Common myeloid progenitor, CD34-positive (primary cell): Measurements from ENCODE around the gene PPP1R36.
A peak's percentile ranks its signal among the peaks of the same experiment; 100 is the strongest.
"Not testable (repeated sequence)": the region's sequence is repeated elsewhere in the genome, so short reads cannot be mapped to it uniquely, and the experiment has no call there.

Experiments
- CTCF ChIA-PET: fragments of 350-600 bp; sonication (Branson Sonifier 250); formaldehyde crosslinking; loops from one replicate; lab custom pipeline; 2021; ENCODE audit warnings: antibody characterized with exemption; lab: Charles Lee
- POLR2A ChIA-PET: fragments of 350-600 bp; sonication (Branson Sonifier 250); formaldehyde crosslinking; loops from one replicate; lab custom pipeline; 2021; ENCODE audit warnings: antibody characterized with exemption; lab: Charles Lee
- DNase-seq, 3 donors: peaks; one replicate each; pipeline versions ENCODE4 v3.0.0 to v3.0.0-alpha.2; 2013
- H3K27ac ChIP-seq, 2 experiments: 1 replicate in 1 of 2; 2 replicates in 1 of 2; pipeline ENCODE4 v1.7.0; 2013; ENCODE audit warnings: inconsistent platforms in 2 of 2, low read length in 2 of 2, mild to moderate bottlenecking in 2 of 2, low read depth in 1 of 2, moderate library complexity in 1 of 2; ENCODE audit not compliant: severe bottlenecking in 2 of 2, insufficient read depth in 1 of 2, poor library complexity in 1 of 2
- H3K27me3 ChIP-seq, 5 experiments: replicated peaks in 2 of 5; 1 replicate in 3 of 5; 2 replicates in 2 of 5; pipeline versions ENCODE4 v1.6.1 to v1.7.0; 2013; ENCODE audit warnings: low read length in 4 of 5, mild to moderate bottlenecking in 2 of 5, moderate library complexity in 2 of 5, inconsistent platforms in 1 of 5; ENCODE audit not compliant: insufficient read depth in 5 of 5, control insufficient read depth in 4 of 5
- H3K36me3 ChIP-seq, 4 experiments: 1 replicate in 2 of 4; 2 replicates in 2 of 4; pipeline versions ENCODE4 v1.6.1 to v1.7.0; 2013; ENCODE audit warnings: low read length in 3 of 4, control low read depth in 1 of 4, mild to moderate bottlenecking in 1 of 4; ENCODE audit not compliant: control insufficient read depth in 4 of 4, insufficient read depth in 4 of 4
- H3K4me1 ChIP-seq, 4 experiments: 1 replicate in 3 of 4; 2 replicates in 1 of 4; pipeline versions ENCODE4 v1.6.1 to v1.7.1; 2013; ENCODE audit warnings: low read length in 3 of 4, mild to moderate bottlenecking in 3 of 4, control low read depth in 1 of 4, inconsistent platforms in 1 of 4, moderate library complexity in 1 of 4; ENCODE audit not compliant: control insufficient read depth in 4 of 4, insufficient read depth in 4 of 4; ENCODE audit errors: control extremely low read depth in 1 of 4
- H3K4me3 ChIP-seq, 7 experiments: 1 replicate in 4 of 7; 2 replicates in 3 of 7; pipeline versions ENCODE4 v1.5.1 to v1.7.0; 2013; ENCODE audit warnings: mild to moderate bottlenecking in 7 of 7, low read length in 6 of 7, moderate library complexity in 6 of 7, inconsistent platforms in 2 of 7, low read depth in 2 of 7, control low read depth in 1 of 7; ENCODE audit not compliant: insufficient read depth in 4 of 7, control insufficient read depth in 1 of 7; ENCODE audit errors: extremely low read depth in 1 of 7
- H3K9me3 ChIP-seq, 5 experiments: 1 replicate in 4 of 5; 2 replicates in 1 of 5; pipeline versions ENCODE4 v1.6.1 to v1.7.1; 2013; ENCODE audit warnings: low read length in 4 of 5, mild to moderate bottlenecking in 2 of 5, inconsistent platforms in 1 of 5, low read depth in 1 of 5, moderate library complexity in 1 of 5; ENCODE audit not compliant: control insufficient read depth in 4 of 5, insufficient read depth in 2 of 5; ENCODE audit errors: control extremely low read depth in 1 of 5
- WGBS: methylation state at CpG from one replicate; pipeline ENCODE4 v1.1.5; 2013; ENCODE audit not compliant: insufficient coverage; 5-methylcytosine and 5-hydroxymethylcytosine counted together

PPP1R36 gene

DNA sequence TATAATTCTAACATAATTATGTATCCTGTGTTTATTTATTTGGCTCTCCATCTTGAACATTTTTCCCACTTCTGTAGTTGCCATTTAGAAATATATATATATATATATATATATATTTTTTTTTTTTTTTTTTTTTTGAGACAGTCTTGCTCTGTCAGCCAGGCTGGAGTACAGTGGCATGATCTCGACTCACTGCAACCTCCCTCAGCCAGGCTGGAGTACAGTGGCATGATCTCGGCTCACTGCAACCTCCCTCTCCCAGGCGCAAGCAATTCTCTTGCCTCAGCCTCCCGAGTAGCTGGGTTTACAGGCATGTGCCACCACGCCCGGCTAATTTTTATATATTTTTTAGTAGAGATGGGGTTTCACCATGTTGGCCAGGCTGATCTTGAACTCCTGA, 32.1 kb upstream of the PPP1R36 start:
- H3K9me3 ChIP-seq, H3K27me3 ChIP-seq, H3K4me3 ChIP-seq, H3K27ac ChIP-seq, CTCF ChIA-PET, POLR2A ChIA-PET, DNase-seq, H3K4me1 ChIP-seq: not testable (repeated sequence)
- H3K36me3 ChIP-seq = peaks cover 3 to 15% (median 9%) of the 10 kb centered on the region in 4 experiments
- WGBS = 100% methylated on average over 3 of the region's 6 CpGs

DNA sequence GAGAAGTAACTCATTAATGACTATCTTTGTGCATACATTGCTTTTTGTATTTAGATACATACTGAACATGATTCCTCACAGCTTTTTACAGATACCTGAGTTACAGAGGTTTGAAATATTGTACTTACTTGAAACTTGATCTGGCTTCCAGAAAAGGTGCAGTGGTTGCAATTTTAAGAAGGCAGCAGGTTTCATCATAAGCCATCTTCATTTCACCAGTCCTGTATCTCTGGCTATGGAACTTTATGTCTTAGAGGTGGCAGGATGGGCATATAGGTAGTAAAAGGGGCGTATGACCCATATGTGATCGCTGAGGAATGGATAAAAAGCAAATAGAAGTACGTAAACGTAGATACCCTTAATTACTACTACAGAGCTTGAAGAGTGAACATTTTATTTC, 31.5 kb upstream of the PPP1R36 start:
- WGBS = no CpG with 5 or more reads among the region's 4 CpGs
- H3K27ac ChIP-seq = no peak overlapping the region
- POLR2A ChIA-PET = no interaction called here
- DNase-seq = no peak
- no peaks in the 10 kb centered on the region for H3K9me3 ChIP-seq
- H3K36me3 ChIP-seq = peaks cover 8 to 21% (median 14%) of the 10 kb centered on the region in 4 experiments
- CTCF ChIA-PET = interaction anchor here (1.1 kb wide), 1 partner anchor 9 kb away, joined by 3 read pairs; no protein-coding TSS in a partner anchor
- no peak overlapping the region for H3K4me3 ChIP-seq
- no peaks in the 10 kb centered on the region for H3K27me3 ChIP-seq
- no peaks in the 10 kb centered on the region for H3K4me1 ChIP-seq

DNA sequence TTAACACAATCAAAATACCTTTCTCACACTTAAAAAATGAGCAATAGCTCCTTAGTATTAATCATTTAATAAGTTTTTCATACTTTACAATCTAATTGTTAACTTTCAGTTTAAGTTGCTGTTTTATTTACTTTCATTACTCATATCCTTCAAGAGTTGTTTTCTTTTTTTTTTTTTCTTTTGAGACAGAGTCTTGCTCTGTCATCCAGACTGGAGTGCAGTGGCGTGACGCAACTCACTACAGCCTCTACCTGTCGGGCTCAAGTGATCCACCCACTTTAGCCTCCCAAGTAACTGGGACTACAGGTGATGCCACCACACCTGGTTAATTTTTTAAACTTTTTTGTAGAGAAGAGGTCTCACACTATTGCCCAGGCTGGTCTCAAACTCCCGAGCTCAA, 29.1 kb upstream of the PPP1R36 start:
- Histone ChIP-seq H3K4me3 (no peak overlapping the region), H3K27me3 (no peaks in the 10 kb centered on the region), H3K27ac (no peak overlapping the region), H3K36me3 (peaks cover 10 to 26% (median 17%) of the 10 kb centered on the region in 4 experiments), H3K4me1 (no peaks in the 10 kb centered on the region), H3K9me3 (no peaks in the 10 kb centered on the region)
- CTCF ChIA-PET = interaction anchor here (0.6 to 1.8 kb wide), 2 partner anchors 9 to 47 kb away, joined by 3 to 9 read pairs; no protein-coding TSS in a partner anchor
- 91% methylated on average over 3 of the region's 4 CpGs for WGBS
- POLR2A ChIA-PET = no interaction called here
- DNase-seq = no peak

DNA sequence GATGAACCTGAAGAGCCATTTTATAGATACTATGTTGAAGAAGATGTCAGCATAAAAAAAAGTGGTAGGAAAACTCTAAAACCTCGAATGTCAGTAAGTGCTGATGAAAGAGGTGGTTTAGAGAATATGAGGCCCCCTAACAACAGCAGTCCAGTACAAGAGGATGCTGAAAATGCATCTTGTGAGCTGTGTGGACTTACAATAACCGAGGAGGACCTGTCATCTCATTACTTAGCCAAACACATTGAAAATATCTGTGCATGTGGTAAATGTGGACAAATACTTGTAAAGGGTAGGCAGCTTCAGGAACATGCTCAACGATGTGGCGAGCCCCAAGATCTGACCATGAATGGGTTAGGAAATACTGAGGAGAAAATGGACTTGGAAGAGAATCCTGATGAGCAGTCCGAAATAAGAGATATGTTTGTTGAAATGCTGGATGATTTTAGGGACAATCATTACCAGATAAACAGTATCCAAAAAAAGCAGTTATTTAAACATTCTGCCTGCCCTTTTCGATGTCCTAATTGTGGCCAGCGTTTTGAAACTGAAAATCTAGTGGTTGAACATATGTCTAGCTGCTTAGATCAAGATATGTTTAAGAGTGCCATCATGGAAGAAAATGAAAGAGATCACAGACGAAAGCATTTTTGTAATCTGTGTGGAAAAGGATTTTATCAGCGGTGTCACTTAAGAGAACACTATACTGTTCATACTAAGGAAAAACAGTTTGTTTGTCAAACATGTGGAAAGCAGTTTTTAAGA, 27.0 kb upstream of the PPP1R36 start:
- no peak overlapping the region for H3K27ac ChIP-seq
- no peaks in the 10 kb centered on the region for H3K27me3 ChIP-seq
- no peaks in the 10 kb centered on the region for H3K4me1 ChIP-seq
- CTCF ChIA-PET = interaction anchor here (1.3 kb wide), 1 partner anchor 13 kb away, joined by 5 read pairs; no protein-coding TSS in a partner anchor
- POLR2A ChIA-PET = interaction anchor here (0.8 kb wide), 1 partner anchor 18 kb away, joined by 3 read pairs; the partner anchor contains the start of gene ZBTB1
- no peak for DNase-seq
- peaks cover 15 to 27% (median 17%) of the 10 kb centered on the region in 4 experiments for H3K36me3 ChIP-seq
- H3K4me3 ChIP-seq = no peak overlapping the region
- WGBS = 98% methylated on average over 6 of the region's 9 CpGs
- no peaks in the 10 kb centered on the region for H3K9me3 ChIP-seq

DNA sequence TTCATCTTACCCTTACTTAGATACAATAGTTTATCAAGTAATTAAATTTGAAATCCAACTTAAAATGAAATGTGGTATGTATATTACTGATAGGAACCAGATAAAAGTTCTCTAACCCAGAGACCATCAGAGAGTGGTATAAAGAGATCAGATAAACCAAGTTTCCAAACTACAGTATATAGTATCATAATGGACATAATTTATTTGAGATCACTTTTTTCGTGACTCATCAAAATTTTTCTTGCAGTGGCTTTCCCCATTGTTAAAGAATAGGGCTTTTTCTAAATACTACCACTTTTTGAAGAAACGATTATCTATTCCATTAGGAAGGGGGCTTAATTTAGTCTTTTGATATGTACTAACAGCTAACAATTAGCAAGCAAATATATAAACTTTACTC, 24.4 kb upstream of the PPP1R36 start:
- Histone ChIP-seq H3K9me3 (no peaks in the 10 kb centered on the region), H3K4me1 (no peaks in the 10 kb centered on the region), H3K27me3 (no peaks in the 10 kb centered on the region), H3K36me3 (peaks cover 15 to 31% (median 19%) of the 10 kb centered on the region in 4 experiments), H3K27ac (peak overlapping the region in 1 of 2 experiments; percentile 1), H3K4me3 (no peak overlapping the region)
- no peak for DNase-seq
- ChIA-PET CTCF (interaction anchor here (1.5 kb wide), 1 partner anchor 15 kb away, joined by 3 read pairs; the partner anchor contains the start of gene HSPA2), POLR2A (interaction anchor here (0.9 kb wide), 1 partner anchor 138 kb away, joined by 3 read pairs; no protein-coding TSS in a partner anchor)
- WGBS = no CpG with 5 or more reads among the region's 2 CpGs

- CTCF ChIA-PET = interaction anchor here (1.2 kb wide), 1 partner anchor 135 kb away, joined by 4 read pairs; no protein-coding TSS in a partner anchor
- no CpG with 5 or more reads among the region's 2 CpGs for WGBS
- DNase-seq = no peak
- Histone ChIP-seq H3K9me3 (no peaks in the 10 kb centered on the region), H3K36me3 (peaks cover 0 to 4% (median 3%) of the 10 kb centered on the region in 4 experiments), H3K27me3 (no peaks in the 10 kb centered on the region), H3K4me3 (no peak overlapping the region), H3K27ac (no peak overlapping the region), H3K4me1 (no peaks in the 10 kb centered on the region)
- POLR2A ChIA-PET = no interaction called here
Observed at GRCh38 chr14:64531567-64531966, 18.2 kb upstream of the PPP1R36 start.
